ENCODE data around the gene SLC35E1.
A peak's percentile ranks its signal among the peaks of the same experiment; 100 is the strongest.
"Not testable (repeated sequence)": the region's sequence is repeated elsewhere in the genome, so short reads cannot be mapped to it uniquely, and the experiment has no call there.

SLC35E1 gene

DNA sequence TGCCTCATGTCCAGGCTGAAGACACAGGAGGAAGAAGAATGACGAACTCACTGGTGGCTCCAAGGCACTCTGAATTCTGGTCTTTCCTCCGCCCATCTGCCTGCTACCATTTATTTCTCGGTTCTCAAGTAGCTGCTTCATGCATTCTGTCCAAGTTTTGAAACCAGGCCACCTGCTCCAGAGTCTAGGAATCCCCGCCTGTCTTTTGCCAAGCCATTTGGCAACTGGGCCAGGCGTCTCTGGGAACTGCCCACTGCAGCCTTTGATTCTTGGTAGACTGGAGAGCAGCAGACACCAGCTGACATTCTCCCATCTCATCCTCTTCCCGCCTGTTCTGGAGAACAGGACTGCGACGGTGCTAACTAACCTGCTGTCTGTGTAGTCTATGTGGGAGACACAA lies 10.8 kb downstream of the SLC35E1 start:
- TF ChIP-seq, protein P1, sequence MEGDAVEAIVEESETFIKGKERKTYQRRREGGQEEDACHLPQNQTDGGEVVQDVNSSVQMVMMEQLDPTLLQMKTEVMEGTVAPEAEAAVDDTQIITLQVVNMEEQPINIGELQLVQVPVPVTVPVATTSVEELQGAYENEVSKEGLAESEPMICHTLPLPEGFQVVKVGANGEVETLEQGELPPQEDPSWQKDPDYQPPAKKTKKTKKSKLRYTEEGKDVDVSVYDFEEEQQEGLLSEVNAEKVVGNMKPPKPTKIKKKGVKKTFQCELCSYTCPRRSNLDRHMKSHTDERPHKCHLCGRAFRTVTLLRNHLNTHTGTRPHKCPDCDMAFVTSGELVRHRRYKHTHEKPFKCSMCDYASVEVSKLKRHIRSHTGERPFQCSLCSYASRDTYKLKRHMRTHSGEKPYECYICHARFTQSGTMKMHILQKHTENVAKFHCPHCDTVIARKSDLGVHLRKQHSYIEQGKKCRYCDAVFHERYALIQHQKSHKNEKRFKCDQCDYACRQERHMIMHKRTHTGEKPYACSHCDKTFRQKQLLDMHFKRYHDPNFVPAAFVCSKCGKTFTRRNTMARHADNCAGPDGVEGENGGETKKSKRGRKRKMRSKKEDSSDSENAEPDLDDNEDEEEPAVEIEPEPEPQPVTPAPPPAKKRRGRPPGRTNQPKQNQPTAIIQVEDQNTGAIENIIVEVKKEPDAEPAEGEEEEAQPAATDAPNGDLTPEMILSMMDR (IDR thresholded peaks at IDR 0.05; ENCODE audit: low read depth, low read length) = no peak

DNA sequence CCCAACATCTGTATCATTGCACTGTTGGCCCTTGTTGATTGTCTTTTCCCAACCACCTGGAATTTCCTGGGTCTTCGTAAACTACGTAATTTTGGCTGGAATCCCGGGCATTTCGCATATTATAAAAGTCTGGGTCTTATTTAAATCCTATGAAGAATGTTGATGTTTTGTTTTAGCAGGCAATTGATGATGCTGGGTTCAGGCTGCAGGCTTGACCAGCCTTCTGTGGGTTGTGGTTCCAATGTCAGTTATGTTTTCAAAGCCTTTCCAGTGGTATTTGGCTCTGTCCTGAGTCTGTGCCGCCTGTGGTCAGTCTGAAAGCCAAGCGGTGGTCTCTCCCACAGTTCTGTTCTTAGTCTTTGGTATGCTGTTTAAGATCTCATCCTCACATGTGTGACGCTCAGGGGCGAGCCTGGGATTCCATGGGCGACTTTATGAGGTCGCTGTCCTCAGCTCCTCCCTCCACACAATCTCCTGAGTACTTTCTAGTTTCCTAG lies 12.4 kb downstream of the SLC35E1 start:
- TF ChIP-seq, protein P1 (IDR thresholded peaks at IDR 0.05; ENCODE audit: low read depth, low read length) = no peak
- H3K4me3 ChIP-seq (ENCODE audit: low read depth, low read length) = no peak overlapping the region

More for the DNA sequence above, 10.8 kb downstream of the SLC35E1 start:
- no peak overlapping the region for H3K4me3 ChIP-seq (ENCODE audit: low read depth, low read length)

GRCh38 chr19:16554776-16555175 lies 17.4 kb downstream of the SLC35E1 start:
- no peak overlapping the region for H3K4me3 ChIP-seq (ENCODE audit: low read depth, low read length)
- TF ChIP-seq, protein P1 (IDR thresholded peaks at IDR 0.05; ENCODE audit: low read depth, low read length) = no peak

DNA sequence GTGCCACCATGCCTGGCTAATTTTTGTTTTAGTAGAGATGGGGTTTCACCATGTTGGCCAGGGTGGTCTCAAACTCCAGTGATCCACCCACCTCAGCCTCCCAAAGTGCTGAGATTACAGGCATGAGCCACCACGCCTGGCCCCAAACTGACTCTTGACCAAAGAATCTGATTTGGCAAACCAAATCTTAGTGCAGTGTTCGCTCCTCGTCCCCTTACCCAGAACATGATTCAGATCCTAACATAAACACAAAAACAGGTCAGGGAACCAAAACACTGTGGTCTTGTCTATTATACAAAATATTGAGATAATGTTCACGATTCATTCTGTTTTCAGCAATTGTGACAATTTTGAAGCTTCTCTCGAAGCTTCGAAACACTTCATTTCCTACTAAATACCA lies 20.3 kb downstream of the SLC35E1 start:
- H3K4me3 ChIP-seq (ENCODE audit: low read depth, low read length) = not testable (repeated sequence)

DNA sequence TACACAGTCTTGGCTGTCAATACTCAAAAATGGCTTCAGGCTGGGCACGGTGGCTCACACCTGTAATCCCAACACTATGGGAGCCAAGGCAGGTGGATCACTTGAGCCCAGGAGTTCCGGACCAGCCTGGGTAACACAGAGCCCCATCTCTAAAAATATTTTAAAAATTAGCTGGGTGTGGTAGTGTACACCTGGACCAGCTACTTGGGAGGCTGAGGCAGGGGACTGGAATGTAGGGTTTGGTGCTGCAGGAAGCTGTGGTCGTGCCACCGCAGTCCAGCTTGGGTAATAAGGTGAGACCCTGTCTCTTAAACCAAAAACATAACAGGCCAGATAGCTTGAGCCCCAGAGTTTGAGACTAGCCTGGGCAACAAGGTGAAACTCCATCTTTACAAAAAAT lies 23.3 kb downstream of the SLC35E1 start:
- H3K4me3 ChIP-seq (ENCODE audit: low read depth, low read length) = no peak overlapping the region
- TF ChIP-seq, protein P1 (IDR thresholded peaks at IDR 0.05; ENCODE audit: low read depth, low read length) = no peak

DNA sequence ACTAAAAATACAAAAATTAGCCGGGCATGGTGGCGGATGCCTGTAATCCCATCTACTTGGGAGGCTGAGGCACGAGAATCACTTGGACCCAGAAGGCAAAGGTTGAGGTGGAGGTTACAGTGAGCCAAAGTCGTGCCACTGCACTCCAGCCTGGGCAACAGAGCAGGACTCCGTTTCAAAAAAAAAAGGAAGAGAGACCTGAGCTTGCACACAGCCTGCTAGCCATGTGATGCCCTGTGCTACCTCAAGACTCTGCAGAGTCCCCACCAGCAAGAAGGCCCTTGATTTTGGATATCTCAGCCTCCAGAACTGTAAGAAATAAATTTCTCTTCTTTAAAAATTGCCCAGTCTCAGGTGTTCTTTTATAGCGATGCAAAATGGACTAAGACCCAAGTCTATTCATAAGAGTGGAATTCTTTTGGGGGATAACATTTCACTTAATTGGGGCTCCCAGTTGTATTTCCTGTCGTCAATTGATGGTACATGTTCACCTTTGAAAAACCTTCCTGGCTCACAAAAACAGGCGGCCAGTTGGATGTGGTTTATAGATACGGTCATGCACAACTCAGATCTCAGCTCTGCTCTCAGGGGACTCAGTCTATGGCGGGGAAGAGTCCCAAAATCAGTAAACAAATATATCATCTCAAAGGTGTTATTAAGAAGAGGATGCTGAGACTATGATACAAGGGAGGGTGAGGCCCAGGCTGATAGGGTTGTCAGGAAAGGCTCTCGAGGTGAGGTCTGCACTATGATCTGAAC lies 27.6 kb downstream of the SLC35E1 start:
- TF ChIP-seq, protein P1 (IDR thresholded peaks at IDR 0.05; ENCODE audit: low read depth, low read length) = no peak
- H3K4me3 ChIP-seq (ENCODE audit: low read depth, low read length) = no peak overlapping the region

DNA sequence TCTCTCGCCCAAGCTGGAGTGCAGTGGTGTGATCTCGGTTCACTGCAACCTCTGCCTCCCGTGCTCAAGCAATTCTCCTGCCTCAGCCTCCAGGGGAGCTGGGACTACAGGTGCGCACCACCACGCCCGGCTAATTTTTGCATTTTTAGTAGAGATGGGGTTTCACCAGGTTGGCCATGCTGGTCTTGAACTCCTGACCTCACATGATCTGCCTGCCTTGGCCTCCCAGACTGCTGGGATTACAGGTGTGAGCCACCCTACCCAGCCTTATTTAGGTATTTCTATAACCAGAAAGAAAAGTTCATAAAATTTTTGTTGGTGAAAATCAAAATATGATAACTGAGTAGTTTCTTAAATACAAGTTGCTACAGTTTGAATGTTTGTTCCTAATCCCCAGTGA lies 28.5 kb downstream of the SLC35E1 start:
- H3K4me3 ChIP-seq (ENCODE audit: low read depth, low read length) = not testable (repeated sequence)

DNA sequence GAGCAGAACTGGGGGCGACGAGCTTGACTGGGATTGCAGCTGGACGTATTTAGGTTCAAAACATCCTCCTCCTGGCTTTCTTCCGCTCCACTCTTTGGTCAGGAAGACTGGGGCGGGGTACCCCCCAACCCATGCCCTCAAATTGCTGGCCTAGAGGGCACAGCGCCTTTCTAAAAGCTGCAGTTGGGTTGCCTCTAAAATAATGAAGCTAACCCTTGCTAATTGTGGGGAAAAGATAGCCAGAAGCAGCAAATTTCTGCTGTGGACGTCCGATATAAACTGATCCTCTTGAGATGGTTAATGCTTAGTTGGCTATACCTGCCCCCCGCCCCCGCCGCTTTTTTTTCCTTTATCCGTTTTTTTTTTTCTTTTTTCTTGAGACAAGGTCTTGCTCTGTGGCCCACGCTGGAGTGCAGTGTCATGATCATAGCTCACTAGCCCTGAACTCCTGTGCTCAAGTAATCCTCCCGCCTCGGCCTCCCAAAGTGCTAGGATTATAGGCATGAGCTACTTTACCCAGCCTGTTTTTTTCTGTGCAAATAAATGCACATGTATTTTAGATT lies 29.2 kb downstream of the SLC35E1 start:
- H3K4me3 ChIP-seq (ENCODE audit: low read depth, low read length) = peak overlapping the region; percentile 75
- TF ChIP-seq, protein P1 (IDR thresholded peaks at IDR 0.05; ENCODE audit: low read depth, low read length) = no peak

Data from WI38 (cell line).